ENCODE data around the gene MINAR2.

Gene MINAR2, protein sequence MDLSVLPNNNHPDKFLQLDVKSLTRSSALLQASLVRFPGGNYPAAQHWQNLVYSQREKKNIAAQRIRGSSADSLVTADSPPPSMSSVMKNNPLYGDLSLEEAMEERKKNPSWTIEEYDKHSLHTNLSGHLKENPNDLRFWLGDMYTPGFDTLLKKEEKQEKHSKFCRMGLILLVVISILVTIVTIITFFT

DNA sequence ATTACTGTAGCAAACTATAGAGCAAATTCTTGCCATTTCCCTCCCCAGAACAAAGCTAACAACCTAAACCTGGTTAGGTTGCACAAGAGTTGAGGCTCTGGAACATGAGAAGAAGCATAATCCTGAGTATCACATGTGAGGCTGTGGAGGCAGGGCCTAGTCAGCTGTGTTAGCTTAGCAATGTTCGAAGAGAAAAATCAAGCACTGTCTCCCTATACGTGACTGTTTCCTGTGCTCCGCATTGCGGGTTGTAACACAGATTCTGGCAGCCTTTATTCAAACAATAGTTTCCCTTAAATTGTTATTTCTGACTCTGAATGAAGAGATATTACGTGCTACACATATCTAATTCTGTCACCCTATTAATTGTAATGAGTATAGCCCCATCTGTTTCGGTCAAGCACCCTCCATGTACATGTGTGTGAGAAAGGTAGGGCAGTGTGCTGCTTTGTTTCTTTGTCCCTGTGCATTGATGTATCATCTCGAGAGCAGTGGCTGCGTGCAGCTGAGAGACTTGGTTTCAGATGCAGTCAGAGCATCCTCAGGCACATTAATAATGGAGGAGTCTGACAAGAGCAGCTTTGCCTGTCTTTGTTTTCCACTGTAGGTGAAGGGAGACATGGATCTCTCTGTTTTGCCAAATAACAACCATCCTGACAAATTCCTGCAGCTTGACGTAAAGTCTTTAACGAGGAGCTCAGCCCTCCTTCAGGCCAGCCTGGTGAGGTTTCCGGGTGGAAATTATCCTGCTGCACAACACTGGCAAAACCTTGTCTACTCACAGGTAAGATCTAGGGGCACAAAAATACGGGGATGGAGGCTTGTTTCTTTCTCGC lies at the start of gene MINAR2:
MINAR2 (plus strand) TSS at position 523 of the 836 bp plus-strand sequence; CDS start at position 620, 97 bp downstream.
- in situ Hi-C loops (cut with MboI; ENCODE audit: low sequenced_read_pairs), result no loop called here

DNA sequence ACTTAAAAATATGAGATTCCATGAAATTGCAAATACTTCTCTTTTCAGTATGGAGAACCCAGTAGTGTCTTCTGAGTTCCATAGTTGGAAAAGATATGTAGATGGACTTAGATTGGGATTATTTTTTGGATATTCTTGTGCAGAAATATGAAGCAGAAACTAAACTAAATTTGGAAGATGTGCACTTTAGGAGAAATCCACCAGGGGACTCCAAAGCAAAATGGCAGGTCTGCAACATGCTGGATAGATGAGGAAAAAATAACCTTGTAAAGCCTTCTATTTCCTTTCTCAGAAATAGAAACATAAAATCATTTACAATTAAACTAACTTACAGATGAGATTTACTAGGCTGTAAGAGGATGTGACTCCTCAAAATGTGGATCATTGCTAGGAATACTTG lies 49.2 kb upstream of the MINAR2 start:
- in situ Hi-C loops (cut with MboI; ENCODE audit: low sequenced_read_pairs), result no loop called here

DNA sequence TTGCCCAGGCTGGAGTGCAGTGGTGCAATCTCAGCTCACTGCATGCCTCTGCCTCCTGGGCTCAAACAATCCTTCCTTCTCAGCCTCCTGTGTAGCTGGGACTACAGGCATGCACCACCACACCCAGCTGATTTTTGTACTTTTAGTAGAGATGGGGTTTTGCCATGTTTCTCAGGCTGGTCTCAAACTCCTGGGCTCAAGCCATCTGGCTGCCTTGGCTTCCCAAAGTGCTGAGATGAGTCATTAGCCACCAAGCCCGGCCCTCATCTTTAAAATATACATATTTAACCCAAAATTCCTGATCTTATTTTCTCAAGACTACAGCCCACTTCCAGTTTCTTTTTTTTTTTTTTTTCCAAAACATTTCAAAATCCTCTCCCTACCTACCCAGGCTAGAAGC lies 31.7 kb upstream of the MINAR2 start:
- in situ Hi-C loops (cut with MboI; ENCODE audit: low sequenced_read_pairs), result no loop called here

DNA sequence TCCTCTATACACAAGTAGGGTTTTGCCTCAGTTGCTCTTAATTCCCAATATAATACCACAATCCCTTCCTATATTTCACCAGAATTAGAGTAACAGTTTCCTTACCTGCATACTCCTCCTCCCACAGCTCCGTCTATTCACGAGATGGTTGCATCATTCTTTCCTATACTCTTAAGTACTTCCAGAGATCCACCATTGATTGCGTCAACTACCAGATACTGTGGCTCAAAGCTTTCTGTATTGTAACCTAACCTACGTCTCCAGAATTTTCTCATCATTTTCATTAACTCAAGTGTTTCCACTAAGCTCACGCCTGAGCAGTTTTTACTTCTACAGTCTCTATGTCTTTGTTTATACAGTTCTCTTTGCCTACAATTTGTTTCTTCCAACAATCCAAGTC lies 31.2 kb upstream of the MINAR2 start:
- in situ Hi-C loops (cut with MboI; ENCODE audit: low sequenced_read_pairs), result no loop called here

DNA sequence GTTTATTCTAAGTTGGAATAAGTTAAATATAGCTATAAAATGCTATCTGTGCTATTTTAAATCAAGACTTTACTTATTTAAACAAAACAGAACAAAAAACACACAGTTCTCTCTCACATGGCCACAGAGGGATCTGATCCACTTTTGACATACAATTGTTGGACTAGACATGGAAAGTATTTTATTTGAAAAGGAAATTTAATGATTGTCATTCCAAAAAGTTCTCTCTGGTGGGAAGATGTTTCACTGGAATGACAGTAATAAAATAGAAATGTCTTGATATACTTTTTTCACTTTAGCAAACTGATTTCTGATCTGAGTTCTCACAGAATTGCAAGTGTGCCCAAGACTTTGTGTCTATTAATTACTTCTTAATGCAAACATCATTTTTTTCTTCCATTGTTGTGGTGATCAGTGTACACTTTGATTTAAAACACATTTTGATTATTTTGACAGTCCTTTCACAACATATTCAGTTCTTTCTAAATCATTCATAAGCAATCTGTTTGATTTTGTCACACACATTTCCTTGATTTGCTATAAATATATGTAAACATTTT lies 30.1 kb upstream of the MINAR2 start:
- in situ Hi-C loops (cut with MboI; ENCODE audit: low sequenced_read_pairs), result no loop called here

DNA sequence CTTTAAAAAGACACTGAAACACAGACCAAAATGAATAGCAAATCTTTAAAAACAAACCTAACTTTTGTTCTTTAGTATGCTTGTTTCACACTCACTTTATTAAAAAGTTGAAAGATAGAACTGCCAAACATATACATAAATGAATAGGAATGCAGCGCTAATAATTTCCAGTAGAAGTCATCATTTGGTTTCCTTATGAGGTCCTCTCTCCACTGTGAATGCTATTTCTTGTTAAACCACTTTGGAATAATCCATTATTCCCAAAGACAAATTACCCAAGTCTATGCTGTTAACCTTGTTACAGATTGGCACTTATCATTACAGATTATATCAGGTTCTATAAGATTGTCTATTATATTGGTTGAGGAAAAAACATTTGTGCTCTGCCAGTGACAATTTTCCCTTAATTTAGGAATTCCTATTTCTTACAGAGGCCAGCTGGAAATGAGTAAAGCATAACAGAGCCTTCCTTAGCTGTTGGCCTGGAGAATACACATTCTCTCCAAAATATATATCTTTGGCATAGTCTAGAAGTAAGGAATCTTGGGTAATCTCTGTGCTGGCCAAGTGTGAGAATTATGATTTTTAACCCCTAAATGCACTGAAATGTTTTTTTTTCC lies 29.3 kb upstream of the MINAR2 start:
- in situ Hi-C loops (cut with MboI; ENCODE audit: low sequenced_read_pairs), result no loop called here

DNA sequence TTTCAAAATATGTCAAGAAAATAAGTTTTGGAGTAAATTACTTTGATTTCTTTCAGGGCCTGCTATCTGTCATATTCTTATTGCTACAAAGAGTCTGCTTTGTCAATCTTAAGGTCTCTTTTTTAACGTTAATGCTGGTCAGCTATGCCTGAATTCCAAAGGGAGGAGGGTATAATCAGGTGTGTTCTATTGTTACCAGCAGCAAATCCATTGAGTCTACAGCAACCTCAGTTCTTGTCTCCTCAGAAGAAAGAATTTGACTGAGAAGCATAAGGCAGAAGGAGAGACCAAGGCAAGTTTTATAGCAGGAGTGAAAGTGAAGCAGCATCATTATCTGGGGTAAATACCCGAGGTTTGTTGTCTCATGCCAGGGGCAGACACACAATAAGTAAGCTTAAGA lies 23.7 kb upstream of the MINAR2 start:
- in situ Hi-C loops (cut with MboI; ENCODE audit: low sequenced_read_pairs), result no loop called here

DNA sequence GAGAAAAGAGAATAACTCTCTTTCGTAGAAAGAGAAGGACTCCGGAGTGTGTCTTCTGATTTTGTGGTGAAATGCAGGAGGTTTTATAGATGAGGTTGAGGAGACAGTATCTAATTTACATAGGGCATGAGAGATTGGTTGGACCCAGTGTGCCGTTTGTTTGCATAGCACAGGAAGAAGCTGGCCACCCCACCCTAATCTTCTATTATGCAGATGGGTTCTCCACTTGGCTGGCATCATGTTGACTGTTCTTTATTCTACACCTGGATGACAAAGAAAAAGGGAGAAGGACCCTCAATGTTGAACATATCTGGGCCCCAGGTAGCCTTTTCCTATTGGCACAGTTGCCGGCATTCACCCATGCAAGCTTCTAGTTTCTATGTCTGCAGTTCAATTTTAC lies 23.2 kb upstream of the MINAR2 start:
- in situ Hi-C loops (cut with MboI; ENCODE audit: low sequenced_read_pairs), result no loop called here

DNA sequence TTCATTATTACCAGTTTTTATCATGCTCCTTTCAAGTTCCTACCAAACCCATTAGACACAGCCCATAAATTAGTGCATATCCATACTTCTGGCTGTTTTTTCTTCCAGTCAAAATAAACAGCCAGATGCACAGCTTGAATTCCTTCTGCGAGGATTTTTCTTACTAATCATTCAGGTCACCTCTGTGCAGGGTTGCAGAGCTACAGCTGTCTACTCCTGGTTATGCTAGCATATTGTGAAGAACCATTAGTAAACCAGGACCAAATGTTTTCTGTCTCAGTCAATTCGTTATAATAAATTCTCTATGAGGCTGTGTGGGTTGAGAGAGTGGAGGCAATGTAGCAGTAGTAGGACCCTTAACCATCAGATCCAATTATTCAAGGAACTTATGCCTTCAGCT lies 8.1 kb upstream of the MINAR2 start:
- in situ Hi-C loops (cut with MboI; ENCODE audit: low sequenced_read_pairs), result no loop called here

DNA sequence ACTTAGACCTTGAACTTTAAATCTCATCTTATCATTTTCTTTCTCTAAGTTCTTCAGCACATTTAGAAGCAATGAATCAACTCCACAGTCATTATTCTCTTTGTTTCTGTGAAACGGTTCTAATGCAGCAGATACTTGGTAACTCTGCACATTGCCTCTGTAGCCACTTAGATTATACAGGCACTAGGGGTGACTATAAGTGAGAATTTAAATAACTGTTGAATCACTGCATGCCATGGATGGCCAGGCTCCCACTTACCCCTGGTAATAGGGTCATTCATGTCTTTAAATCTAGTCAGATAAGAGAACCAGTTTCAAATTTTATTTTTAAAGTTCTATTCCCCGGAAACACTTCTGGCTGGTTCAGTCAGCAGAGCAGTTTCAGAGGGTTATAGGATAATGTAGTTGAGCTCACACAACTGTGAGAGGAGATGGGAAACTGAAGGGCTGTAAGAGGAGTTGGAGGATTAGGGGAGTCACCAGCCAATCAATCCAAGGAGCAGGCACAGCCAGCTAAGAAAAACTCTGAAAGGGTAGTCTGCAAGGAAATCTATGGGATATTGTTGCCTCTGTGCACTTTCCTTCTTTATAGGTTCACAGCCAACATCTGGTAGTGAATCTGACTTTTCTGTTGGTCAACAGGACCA lies 4.2 kb upstream of the MINAR2 start:
- in situ Hi-C loops (cut with MboI; ENCODE audit: low sequenced_read_pairs), result no loop called here

DNA sequence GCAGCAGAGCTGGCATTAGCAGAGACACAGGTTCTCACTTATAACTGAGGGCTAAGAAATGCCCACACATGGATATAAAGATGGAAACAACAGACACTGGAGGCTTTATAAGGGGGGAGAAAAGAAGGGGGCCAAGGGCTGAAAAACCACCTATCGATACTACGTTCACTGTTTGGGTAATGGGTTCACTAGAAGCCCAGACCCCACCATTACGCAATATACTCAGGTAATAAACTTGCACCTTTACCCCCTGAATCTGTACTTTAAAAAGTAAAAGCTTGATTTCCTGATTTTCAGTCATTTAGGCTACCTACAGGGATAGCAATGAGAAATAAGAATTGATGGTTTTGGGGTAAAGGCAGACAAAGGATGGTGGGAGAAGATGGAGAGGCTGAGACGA lies 1.9 kb upstream of the MINAR2 start:
- in situ Hi-C loops (cut with MboI; ENCODE audit: low sequenced_read_pairs), result no loop called here

DNA sequence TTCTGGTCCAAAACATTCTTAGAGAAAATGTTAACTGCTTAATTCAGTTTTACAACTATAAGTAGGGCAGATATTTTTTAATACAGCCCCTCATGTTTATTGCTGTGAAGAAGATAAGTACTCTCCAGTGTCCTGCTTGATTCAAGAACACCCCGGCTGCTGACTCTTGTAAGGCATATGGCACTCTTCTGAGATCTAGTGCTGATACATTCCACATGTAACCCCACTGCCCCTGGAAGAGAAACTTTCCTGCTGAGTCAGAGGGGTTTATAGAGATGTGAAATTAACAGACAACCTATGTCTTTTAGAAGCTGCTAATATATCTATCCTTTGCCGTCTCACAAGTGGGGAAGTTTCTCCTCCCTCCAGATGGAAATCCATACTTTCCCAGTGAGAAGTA lies 1.0 kb upstream of the MINAR2 start:
- in situ Hi-C loops (cut with MboI; ENCODE audit: low sequenced_read_pairs), result no loop called here

DNA sequence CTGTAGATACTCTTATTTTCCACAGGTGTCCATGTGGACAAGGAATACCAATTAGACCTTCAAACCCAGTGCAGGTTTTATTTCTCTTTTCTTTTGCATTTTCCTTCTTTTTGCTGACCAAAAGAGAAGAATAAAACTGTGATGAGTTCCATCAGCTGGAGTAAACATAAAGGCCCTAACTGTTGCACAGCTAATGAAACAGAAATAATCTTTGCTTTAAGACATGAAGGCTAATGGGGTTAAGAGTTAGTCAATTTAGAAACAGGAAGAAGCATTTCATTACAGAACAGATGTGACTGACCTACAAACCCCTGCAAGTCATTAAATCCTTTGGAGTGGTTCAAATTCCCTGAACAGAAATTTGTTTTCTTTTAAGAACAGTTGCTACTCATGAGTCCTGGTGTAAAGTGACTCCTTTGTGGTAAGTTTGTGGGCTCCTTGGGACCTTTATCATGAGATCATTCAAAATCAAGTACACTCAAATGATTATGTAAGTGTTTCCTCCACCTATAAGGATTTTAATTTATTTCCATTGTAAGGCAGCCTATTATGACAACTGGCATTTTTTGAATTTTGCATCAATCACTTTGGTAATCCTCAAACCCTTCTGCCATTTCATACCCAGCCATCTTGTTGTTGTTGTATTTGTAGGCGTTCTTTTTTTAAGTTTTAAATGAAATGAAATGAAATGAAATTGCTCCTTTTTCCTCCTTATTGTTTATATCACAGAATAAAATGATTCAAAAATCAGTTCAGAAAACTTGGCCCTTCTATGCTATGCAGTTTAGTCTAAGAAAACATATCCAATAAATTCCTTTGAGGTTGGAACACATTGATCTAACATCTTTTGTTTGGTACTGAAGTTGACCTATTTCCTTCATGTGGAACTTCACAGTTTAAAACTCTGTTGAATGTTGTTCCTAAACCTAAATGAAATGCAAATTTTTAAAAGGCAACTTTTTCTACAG lies 1.3 kb downstream of the MINAR2 start:
- in situ Hi-C loops (cut with MboI; ENCODE audit: low sequenced_read_pairs), result no loop called here

DNA sequence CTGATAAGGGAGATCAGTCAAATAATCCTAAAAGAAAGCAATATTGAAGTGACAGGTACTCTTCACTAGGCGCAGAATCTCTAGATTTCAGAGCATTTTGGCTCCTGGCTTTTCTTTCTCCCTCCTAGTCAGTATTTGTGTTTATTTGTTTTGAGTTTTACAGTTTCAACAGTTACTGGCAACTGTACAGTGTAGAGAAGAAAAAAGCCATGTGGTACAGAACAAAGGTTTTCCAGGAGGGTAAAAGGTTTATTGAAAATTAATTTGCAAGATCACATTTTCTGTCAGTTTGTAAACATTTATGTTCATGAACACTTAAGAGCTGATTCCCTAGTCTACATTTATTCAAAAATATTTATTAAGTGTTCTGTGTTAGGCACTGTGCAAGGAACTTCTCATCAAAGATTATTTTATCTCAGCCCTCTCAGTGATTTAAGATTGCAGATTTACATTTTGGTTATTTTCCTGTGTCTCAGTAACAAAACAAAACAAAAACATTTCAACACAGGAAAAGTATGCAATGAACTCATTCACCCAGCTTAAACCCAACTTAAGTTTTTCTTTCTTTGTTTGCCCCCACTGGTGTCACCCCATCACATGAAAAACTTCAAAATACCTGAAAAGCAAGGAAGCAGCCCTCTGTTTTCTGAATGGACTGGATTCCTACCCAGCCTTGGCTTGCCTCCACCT lies 12.9 kb downstream of the MINAR2 start:
- in situ Hi-C loops (cut with MboI; ENCODE audit: low sequenced_read_pairs), result no loop called here

DNA sequence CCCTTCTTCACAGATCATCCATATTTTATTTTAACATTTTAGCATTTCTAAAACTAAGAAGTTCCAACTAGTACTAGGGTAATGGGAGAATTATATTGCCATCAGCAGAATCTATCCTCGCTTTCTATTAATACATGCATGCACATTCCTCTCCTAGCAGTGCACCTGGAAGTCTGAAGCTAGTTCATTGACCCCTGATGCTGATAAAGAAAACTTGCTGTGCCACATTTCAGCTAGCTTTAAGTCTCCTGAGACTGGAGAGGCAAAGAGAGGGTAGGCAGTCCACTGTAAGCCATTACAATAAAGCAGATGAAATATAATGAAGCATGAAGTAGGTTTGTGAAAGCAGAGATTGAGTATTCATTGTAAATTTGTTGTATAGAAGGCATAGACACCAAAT lies 15.8 kb downstream of the MINAR2 start:
- in situ Hi-C loops (cut with MboI; ENCODE audit: low sequenced_read_pairs), result no loop called here

DNA sequence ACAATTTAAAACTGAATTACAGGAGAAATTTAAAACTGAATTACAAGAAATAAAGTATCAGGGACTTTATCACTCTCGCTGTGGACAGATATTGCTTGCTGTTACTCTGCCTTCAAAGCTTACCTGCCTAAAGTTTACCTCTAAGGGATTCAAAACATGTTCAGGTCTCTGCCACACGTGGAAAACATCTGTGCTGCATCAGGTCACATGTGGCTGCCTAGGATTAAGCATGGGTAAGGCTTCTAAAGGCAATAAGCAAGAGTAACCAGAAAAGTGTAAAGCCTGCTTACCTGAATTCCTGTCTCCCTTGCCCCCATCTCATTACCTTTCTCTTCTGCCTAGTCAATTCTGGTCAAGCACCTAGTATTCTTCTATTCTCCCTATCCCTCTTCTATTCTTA lies 18.9 kb downstream of the MINAR2 start:
- in situ Hi-C loops (cut with MboI; ENCODE audit: low sequenced_read_pairs), result no loop called here

DNA sequence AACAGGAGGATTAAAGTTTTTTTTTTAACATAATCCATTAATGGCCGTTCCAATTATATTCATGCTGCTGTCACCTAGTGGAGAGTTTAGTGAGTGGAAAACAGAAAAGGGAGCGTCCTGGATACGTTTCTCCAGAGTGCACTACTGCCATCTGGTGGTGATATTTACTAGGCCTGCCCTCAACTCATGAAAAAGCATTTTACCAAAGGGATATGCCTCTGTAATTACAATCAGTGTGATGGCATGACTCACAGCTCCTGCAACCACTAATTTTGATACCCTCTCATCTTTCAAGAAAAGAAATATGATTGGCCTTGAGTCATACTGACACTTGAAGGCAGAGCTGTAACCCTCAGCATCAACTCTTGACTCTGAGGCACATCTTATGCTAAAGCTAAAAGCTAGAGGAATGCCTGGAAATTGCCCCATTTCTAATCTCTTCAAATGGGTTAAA lies 20.1 kb downstream of the MINAR2 start:
- in situ Hi-C loops (cut with MboI; ENCODE audit: low sequenced_read_pairs), result no loop called here

DNA sequence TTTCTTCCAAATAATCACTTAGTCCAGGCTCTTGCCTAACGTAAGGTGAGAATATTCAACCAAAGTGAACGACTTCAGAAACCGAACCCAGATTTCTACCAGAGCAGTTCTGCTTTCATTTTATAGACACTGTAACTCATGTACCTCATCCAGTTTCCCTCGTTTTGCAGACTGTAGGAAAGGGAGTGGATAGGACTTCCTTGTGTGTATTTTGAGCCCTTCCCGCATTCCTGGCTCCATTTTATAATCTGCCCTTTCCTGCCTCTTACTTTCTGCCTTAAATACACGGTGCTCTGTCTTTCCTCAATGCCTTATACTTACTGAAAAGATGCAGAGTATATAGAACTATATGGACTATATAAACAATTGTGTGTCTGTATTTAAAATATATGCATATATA lies 20.8 kb downstream of the MINAR2 start:
- in situ Hi-C loops (cut with MboI; ENCODE audit: low sequenced_read_pairs), result no loop called here

DNA sequence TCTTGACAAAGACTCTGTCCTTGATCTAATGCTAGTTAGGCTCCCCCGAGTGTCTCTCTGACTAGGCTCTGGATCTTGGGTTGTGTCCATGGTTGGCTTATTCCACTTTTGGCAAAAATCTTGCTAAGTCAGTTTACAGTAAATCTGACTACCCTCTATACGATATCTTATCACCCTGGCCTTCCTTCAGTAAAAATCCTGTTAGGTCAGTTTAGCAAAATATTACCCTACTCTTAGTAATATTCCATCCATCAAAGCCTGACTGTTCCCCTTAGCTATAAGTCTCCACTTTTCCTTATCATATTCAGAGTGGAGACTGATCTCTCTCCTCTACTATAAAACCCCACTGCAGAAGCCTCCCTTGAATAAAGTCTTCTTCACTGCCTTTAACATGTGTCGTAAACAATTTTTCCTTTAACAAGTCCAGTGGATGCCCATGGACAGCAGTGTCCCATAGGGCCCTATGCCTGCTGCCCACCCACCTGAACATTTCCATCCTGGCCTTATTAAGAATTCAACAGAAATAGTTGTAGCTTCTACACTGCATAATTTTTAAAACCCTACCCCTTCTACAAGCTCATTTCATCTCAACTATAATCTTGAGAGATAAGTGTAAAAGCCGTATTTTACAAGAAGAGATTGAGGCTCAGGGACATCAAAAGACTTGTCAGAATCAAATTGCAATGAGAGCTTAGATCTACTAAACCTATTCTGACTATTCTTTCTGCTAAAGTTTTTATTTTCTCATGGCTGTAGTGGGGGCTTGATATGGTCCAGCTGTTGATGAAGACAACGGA lies 22.3 kb downstream of the MINAR2 start:
- in situ Hi-C loops (cut with MboI; ENCODE audit: low sequenced_read_pairs), result no loop called here

Measured in HL-60/S4 treated with retinoic acid at 250 ng/mL for 4 days and 3 days (cell line).